C4-2B (cell line): ENCODE measurements around the gene COQ10B.

ENCODE experiments used
- ZFX ChIP-seq: fragments of 450-650 bp; IDR thresholded peaks from 2 replicates; pipeline ENCODE4 v1.6.1; 2017
- TF ChIP-seq, protein P1 (sequence below): fragments of 450-650 bp; conservative IDR thresholded peaks from 2 replicates; pipeline ENCODE4 v1.5.1; 2017; ENCODE audit warnings: mild to moderate bottlenecking

DNA sequence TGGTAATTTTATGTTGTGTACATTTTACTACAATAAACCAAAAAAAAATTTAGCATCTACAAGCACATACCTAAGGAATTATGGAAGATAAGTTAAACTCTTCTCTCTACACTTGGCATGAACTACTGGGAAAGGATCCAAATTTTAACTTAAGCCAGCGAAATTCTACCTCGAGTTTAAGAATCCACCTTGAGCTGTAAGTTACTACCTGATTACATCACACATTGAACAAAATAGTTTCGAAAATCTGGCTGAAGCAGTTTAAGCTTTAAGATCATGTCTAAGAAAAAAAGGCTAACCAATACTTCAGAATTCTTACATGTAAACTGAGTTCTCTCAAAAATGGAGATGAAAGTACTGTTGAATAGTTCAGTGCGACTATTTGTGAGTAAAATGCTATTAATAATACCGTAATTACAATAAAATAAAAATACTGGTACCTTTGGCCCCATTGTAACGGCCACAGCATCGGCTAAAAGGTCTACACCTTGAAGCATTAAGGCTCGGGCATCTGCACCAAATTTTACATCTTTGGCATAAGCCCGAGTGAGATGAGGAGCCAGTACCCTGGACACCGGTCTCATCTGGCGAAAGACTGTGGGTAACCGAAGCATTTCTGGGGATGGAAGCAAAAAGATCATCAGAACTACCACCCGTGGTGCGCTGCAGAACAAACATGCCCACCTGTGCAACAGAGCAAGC lies 45.0 kb downstream of the COQ10B start:
- TF ChIP-seq, protein P1, sequence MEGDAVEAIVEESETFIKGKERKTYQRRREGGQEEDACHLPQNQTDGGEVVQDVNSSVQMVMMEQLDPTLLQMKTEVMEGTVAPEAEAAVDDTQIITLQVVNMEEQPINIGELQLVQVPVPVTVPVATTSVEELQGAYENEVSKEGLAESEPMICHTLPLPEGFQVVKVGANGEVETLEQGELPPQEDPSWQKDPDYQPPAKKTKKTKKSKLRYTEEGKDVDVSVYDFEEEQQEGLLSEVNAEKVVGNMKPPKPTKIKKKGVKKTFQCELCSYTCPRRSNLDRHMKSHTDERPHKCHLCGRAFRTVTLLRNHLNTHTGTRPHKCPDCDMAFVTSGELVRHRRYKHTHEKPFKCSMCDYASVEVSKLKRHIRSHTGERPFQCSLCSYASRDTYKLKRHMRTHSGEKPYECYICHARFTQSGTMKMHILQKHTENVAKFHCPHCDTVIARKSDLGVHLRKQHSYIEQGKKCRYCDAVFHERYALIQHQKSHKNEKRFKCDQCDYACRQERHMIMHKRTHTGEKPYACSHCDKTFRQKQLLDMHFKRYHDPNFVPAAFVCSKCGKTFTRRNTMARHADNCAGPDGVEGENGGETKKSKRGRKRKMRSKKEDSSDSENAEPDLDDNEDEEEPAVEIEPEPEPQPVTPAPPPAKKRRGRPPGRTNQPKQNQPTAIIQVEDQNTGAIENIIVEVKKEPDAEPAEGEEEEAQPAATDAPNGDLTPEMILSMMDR = no peak
- no peak for TF ChIP-seq ZFX
